Testis (tissue), 3 donors: ENCODE measurements around the gene CAMTA1. TPM values are rescaled to one million over a fixed set of nuclear protein-coding genes. Genes with fewer than 3 reads are reported as not detected.

Experiments used
- DNase-seq: peaks from one replicate; pipeline ENCODE4 v3.0.0-alpha.2; 2019
- H3K27ac ChIP-seq, 2 donors: fragments of 200-600 bp; sonication (generic); one replicate each; pipeline ENCODE4 v1.5.1; 2019
- H3K27me3 ChIP-seq: fragments of 200-600 bp; sonication (generic); one replicate; pipeline ENCODE4 v1.5.1; 2019
- H3K36me3 ChIP-seq: fragments of 200-600 bp; sonication (generic); one replicate; pipeline ENCODE4 v1.5.1; 2017; ENCODE audit warnings: low read depth; ENCODE audit errors: missing control alignments
- H3K4me1 ChIP-seq: fragments of 200-600 bp; sonication (generic); one replicate; pipeline ENCODE4 v1.5.1; 2019
- H3K4me3 ChIP-seq, 2 donors: fragments of 200-600 bp; sonication (generic); one replicate each; pipeline ENCODE4 v1.5.1; 2017 to 2019
- H3K9me3 ChIP-seq: fragments of 200-600 bp; sonication (generic); one replicate; pipeline ENCODE4 v1.5.1; 2017
- CTCF ChIP-seq, 3 experiments: fragments of 450-650 bp in 2 of 3; fragments of 200-600 bp in 1 of 3; sonication (generic) in 1 of 3; IDR thresholded peaks; one replicate each; pipeline ENCODE4 v1.5.1; 2016 to 2019; ENCODE audit warnings: antibody characterized with exemption in 3 of 3, mild to moderate bottlenecking in 2 of 3, moderate library complexity in 1 of 3
- POLR2A ChIP-seq: fragments of 450-650 bp; IDR thresholded peaks from one replicate; pipeline ENCODE4 v1.6.1; 2017; ENCODE audit warnings: antibody characterized with exemption, mild to moderate bottlenecking, moderate library complexity
- WGBS, 2 donors: methylation state at CpG; one replicate each; pipeline ENCODE4 v1.1.5; 2018; 5-methylcytosine and 5-hydroxymethylcytosine counted together
- intact Hi-C: fragments of 100-400 bp; cut with DNase I; formaldehyde crosslinking; loops from one replicate; pipeline ENCODE4 v1.15.1; 2023; ENCODE audit warnings: low total_unique reads
- polyA plus RNA-seq: library from polyadenylated mRNA; stranded (reverse); fragments of 350-450 nt; fragmentation: Illumina TruSeq; extraction: RNeasy Lipid Tissue Mini Kit (QIAGEN cat#74804); gene quantifications from one replicate; pipeline ENCODE4 v1.2.3, GENCODE V29; 2014; ENCODE audit warnings: low read depth, low replicate concordance; ENCODE audit not compliant: insufficient read depth
- total RNA-seq, 2 donors: library from RNA; depleted of rRNA; stranded (reverse); fragments of >200 nt; gene quantifications; one replicate each; pipeline ENCODE4 v1.2.3, GENCODE V29; 2016

CAMTA1 gene
- total and polyA plus RNA-seq, 3 donors from 2014 or later, result 116 to 158 (median 119) TPM

- Histone ChIP-seq H3K27me3 (no peaks in the 10 kb centered on the region), H3K4me3 (no peak overlapping the region), H3K27ac (peak overlapping the region in 1 of 2 donors; percentile 62), H3K36me3 (no peaks in the 10 kb centered on the region), H3K9me3 (no peaks in the 10 kb centered on the region), H3K4me1 (peaks cover 26% of the 10 kb centered on the region)
- intact Hi-C loops, result no loop called here
- no peak for DNase-seq
- TF ChIP-seq POLR2A (no peak), CTCF (IDR thresholded peaks at IDR 0.05) (no peak)
- 60 to 65% methylated on average over 2 of the region's 2 CpGs for WGBS, 2 donors
These were observed 126.7 kb downstream of the CAMTA1 start for GRCh38 chr1:6911974-6912373.

GRCh38 chr1:6912518-6912917 lies 127.3 kb downstream of the CAMTA1 start:
- no peak overlapping the region for H3K4me3 ChIP-seq
- WGBS, 2 donors, result 56 to 61% methylated on average over 9 of the region's 9 CpGs
- H3K27me3 ChIP-seq, result no peaks in the 10 kb centered on the region
- no peaks in the 10 kb centered on the region for H3K36me3 ChIP-seq
- intact Hi-C loops, result no loop called here
- H3K27ac ChIP-seq, result peak overlapping the region; percentile 27 to 62
- no peak for TF ChIP-seq POLR2A
- TF ChIP-seq CTCF (IDR thresholded peaks at IDR 0.05), result no peak
- DNase-seq, result peak; percentile 70
- peaks cover 21% of the 10 kb centered on the region for H3K4me1 ChIP-seq
- H3K9me3 ChIP-seq, result no peaks in the 10 kb centered on the region

GRCh38 chr1:6913086-6913485 lies 127.8 kb downstream of the CAMTA1 start:
- no peak for DNase-seq
- no peak for TF ChIP-seq POLR2A
- no peak for TF ChIP-seq CTCF (IDR thresholded peaks at IDR 0.05)
- Histone ChIP-seq H3K4me1 (peaks cover 20% of the 10 kb centered on the region), H3K4me3 (no peak overlapping the region), H3K27me3 (no peaks in the 10 kb centered on the region), H3K36me3 (no peaks in the 10 kb centered on the region), H3K9me3 (no peaks in the 10 kb centered on the region), H3K27ac (peak overlapping the region; percentile 27 to 62)
- intact Hi-C loops, result no loop called here
- 83 to 87% methylated on average over 3 to 5 of the region's 5 CpGs for WGBS, 2 donors

GRCh38 chr1:6914706-6915105 lies 129.5 kb downstream of the CAMTA1 start:
- H3K4me3 ChIP-seq, result no peak overlapping the region
- no peak for DNase-seq
- intact Hi-C loops, result no loop called here
- H3K27me3 ChIP-seq, result no peaks in the 10 kb centered on the region
- no peaks in the 10 kb centered on the region for H3K36me3 ChIP-seq
- H3K4me1 ChIP-seq, result peaks cover 20% of the 10 kb centered on the region
- no peak overlapping the region for H3K27ac ChIP-seq
- TF ChIP-seq CTCF (IDR thresholded peaks at IDR 0.05) (no peak), POLR2A (no peak)
- WGBS, 2 donors, result 55 to 65% methylated on average over 9 of the region's 9 CpGs
- no peaks in the 10 kb centered on the region for H3K9me3 ChIP-seq

DNA sequence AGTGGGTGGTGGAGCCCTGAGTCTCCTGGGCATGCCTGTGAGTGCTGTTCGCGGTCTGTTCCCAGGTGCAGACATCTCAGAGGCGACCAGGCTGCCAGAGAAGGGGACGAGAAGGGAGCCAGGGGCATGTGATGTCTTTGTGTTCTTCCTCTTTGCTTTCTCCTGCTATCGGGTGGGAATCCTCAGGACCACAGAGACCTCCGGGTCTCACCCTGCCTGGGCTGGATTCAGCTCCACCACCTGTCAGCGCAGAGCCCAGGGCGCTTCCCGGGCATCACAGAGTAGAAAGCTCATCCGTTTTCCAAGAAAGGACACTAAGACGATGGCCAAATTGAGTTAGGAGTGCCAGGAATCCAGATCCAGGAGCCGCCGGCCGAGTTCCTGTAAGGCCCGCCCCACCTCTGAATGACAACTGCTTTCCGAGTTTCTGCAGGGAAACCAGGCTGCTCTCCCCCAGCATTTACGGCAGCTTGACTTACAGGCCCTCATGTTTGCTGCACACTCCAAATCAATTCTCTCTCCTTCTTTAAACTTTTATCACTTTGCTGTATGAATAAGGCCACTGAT lies 130.8 kb downstream of the CAMTA1 start:
- no peaks in the 10 kb centered on the region for H3K27me3 ChIP-seq
- H3K4me1 ChIP-seq, result peaks cover 20% of the 10 kb centered on the region
- H3K9me3 ChIP-seq, result no peaks in the 10 kb centered on the region
- 88 to 90% methylated on average over 8 to 17 of the region's 17 CpGs for WGBS, 2 donors
- intact Hi-C loops, result no loop called here
- no peaks in the 10 kb centered on the region for H3K36me3 ChIP-seq
- no peak overlapping the region for H3K4me3 ChIP-seq
- no peak for TF ChIP-seq CTCF (IDR thresholded peaks at IDR 0.05)
- TF ChIP-seq POLR2A, result no peak
- no peak for DNase-seq
- no peak overlapping the region for H3K27ac ChIP-seq
